B cell (primary cell): ENCODE measurements around the gene UBE2F. TPM values are rescaled to one million over a fixed set of nuclear protein-coding genes. Genes with fewer than 3 reads are reported as not detected.

ENCODE experiments used
- ATAC-seq: fragments of 200-7000 bp; cut with Tn5 transposase; one replicate; pipeline ENCODE4 v1.10.0; 2021; ENCODE audit warnings: low read depth, mild to moderate bottlenecking, moderate number of reproducible peaks, moderate library complexity
- CTCF ChIA-PET: fragments of 350-600 bp; sonication (Branson Sonifier 250); formaldehyde crosslinking; loops from one replicate; lab custom pipeline; 2021; ENCODE audit warnings: antibody characterized with exemption, inconsistent platforms; lab: Charles Lee
- POLR2A ChIA-PET: fragments of 350-600 bp; sonication (Branson Sonifier 250); formaldehyde crosslinking; loops from one replicate; lab custom pipeline; 2021; ENCODE audit warnings: antibody characterized with exemption; lab: Charles Lee
- DNase-seq: peaks from one replicate; pipeline ENCODE4 v3.0.0; 2013
- H2AFZ ChIP-seq: 2 replicates; pipeline ENCODE4 v1.6.1; 2012; ENCODE audit warnings: mild to moderate bottlenecking, low read depth, low read length; ENCODE audit not compliant: insufficient read depth, poor library complexity, severe bottlenecking
- H3K27ac ChIP-seq, 2 donors: 1 replicate in 1 of 2; 2 replicates in 1 of 2; pipeline ENCODE4 v1.5.1; 2012 to 2013; ENCODE audit warnings: low read length in 2 of 2, mild to moderate bottlenecking in 2 of 2, moderate library complexity in 1 of 2
- H3K27me3 ChIP-seq, 4 experiments: fragments of 200-600 bp in 1 of 4; sonication (generic) in 1 of 4; replicated peaks in 1 of 4; 1 replicate in 2 of 4; 2 replicates in 2 of 4; pipeline versions ENCODE4 v1.6.1 to v1.7.0; 2013 to 2016; ENCODE audit warnings: low read length in 3 of 4, mild to moderate bottlenecking in 2 of 4, mixed read lengths in 1 of 4, moderate library complexity in 1 of 4; ENCODE audit not compliant: insufficient read depth in 4 of 4, control insufficient read depth in 3 of 4; ENCODE audit errors: control extremely low read depth in 1 of 4
- H3K36me3 ChIP-seq, 2 experiments: replicated peaks in 1 of 2; 1 replicate in 1 of 2; 2 replicates in 1 of 2; pipeline versions ENCODE4 v1.6.1 to v1.7.1; 2013; ENCODE audit warnings: low read length in 1 of 2; ENCODE audit not compliant: insufficient read depth in 2 of 2, control insufficient read depth in 1 of 2; ENCODE audit errors: control extremely low read depth in 1 of 2, extremely low read depth in 1 of 2
- H3K4me1 ChIP-seq, 2 donors: fragments of 200-600 bp in 1 of 2; sonication (generic) in 1 of 2; 1 replicate in 1 of 2; 2 replicates in 1 of 2; pipeline versions ENCODE4 v1.5.1 to v1.6.1; 2013 to 2017; ENCODE audit warnings: low read length in 2 of 2; ENCODE audit not compliant: control insufficient read depth in 2 of 2, insufficient read depth in 2 of 2
- H3K4me2 ChIP-seq: replicated peaks from 2 replicates; pipeline ENCODE3; 2012; ENCODE audit warnings: mild to moderate bottlenecking, low read depth, low read length; ENCODE audit not compliant: poor library complexity, severe bottlenecking
- H3K4me3 ChIP-seq, 5 experiments: fragments of 200-600 bp in 1 of 5; sonication (generic) in 1 of 5; 1 replicate in 3 of 5; 2 replicates in 2 of 5; pipeline versions ENCODE4 v1.5.1 to v1.7.0; 2011 to 2016; ENCODE audit warnings: low read length in 4 of 5, mild to moderate bottlenecking in 4 of 5, low read depth in 2 of 5, control low read depth in 1 of 5, moderate library complexity in 1 of 5; ENCODE audit not compliant: insufficient read depth in 1 of 5; ENCODE audit errors: control extremely low read depth in 1 of 5, extremely low read depth in 1 of 5
- H3K79me2 ChIP-seq: fragments of 200-600 bp; sonication (generic); one replicate; pipeline ENCODE4 v1.6.0; 2016; ENCODE audit warnings: low read length; ENCODE audit not compliant: control insufficient read depth, insufficient read depth
- H3K9ac ChIP-seq: fragments of 200-600 bp; sonication (generic); 2 replicates; pipeline ENCODE4 v1.6.1; 2017; ENCODE audit warnings: mild to moderate bottlenecking, low read length, moderate library complexity
- H3K9me3 ChIP-seq, 3 donors: one replicate each; pipeline versions ENCODE4 v1.6.1 to v1.7.1; 2013; ENCODE audit warnings: low read length in 2 of 3; ENCODE audit not compliant: control insufficient read depth in 2 of 3, insufficient read depth in 1 of 3; ENCODE audit errors: control extremely low read depth in 1 of 3
- H4K20me1 ChIP-seq: 2 replicates; pipeline ENCODE4 v1.6.0; 2012; ENCODE audit warnings: mild to moderate bottlenecking, low read length; ENCODE audit not compliant: insufficient read depth, control insufficient read depth, poor library complexity, severe bottlenecking
- H3K27ac Mint-ChIP-seq: one replicate; pipeline ENCODE4 v1.8.0; 2021; ENCODE audit warnings: mixed read lengths
- H3K27me3 Mint-ChIP-seq: one replicate; pipeline ENCODE4 v1.8.0; 2021; ENCODE audit warnings: mixed read lengths
- H3K4me1 Mint-ChIP-seq: one replicate; pipeline ENCODE4 v1.8.0; 2021; ENCODE audit warnings: mixed read lengths
- H3K4me3 Mint-ChIP-seq: one replicate; pipeline ENCODE4 v1.8.0; 2021; ENCODE audit warnings: mixed read lengths
- H3K9me3 Mint-ChIP-seq: one replicate; pipeline ENCODE4 v1.8.0; 2022; ENCODE audit warnings: mixed read lengths; ENCODE audit not compliant: insufficient read depth
- EZH2 ChIP-seq: IDR thresholded peaks from 2 replicates; pipeline ENCODE4 v1.6.1; 2012; ENCODE audit warnings: borderline replicate concordance, low read depth, mild to moderate bottlenecking, moderate library complexity, low read length; ENCODE audit not compliant: insufficient read depth, poor library complexity, severe bottlenecking
- WGBS: methylation state at CpG from one replicate; pipeline ENCODE4 v1.1.5; 2013; ENCODE audit warnings: missing lambda C conversion rate; ENCODE audit not compliant: insufficient coverage; 5-methylcytosine and 5-hydroxymethylcytosine counted together
- intact Hi-C: fragments of 100-400 bp; cut with micrococcal nuclease; formaldehyde crosslinking; loops from one replicate; pipeline ENCODE4 v1.10.0; 2022
- polyA plus RNA-seq: library from polyadenylated mRNA; depleted of rRNA; stranded (reverse); fragments of >200 nt; gene quantifications from 2 replicates; pipeline ENCODE4 v1.2.3, GENCODE V29; 2012
- total RNA-seq, 2 donors: library from RNA; stranded (reverse); fragments of 120-200 nt in 1 of 2; gene quantifications; 1 replicate in 1 of 2; 2 replicates in 1 of 2; pipeline versions ENCODE4 v1.2.3 to v1.2.4, GENCODE V29; 2013 to 2022
- TF ChIP-seq, protein P1 (sequence below): fragments of 200-600 bp; IDR thresholded peaks from one replicate; pipeline ENCODE4 v1.8.0; 2022; ENCODE audit warnings: antibody characterized with exemption, mild to moderate bottlenecking

Gene UBE2F
- total and polyA plus RNA-seq, 2 donors (not counting 1 experiment from before 2014, with no cell fraction given): 22.5 to 57.6 TPM

DNA sequence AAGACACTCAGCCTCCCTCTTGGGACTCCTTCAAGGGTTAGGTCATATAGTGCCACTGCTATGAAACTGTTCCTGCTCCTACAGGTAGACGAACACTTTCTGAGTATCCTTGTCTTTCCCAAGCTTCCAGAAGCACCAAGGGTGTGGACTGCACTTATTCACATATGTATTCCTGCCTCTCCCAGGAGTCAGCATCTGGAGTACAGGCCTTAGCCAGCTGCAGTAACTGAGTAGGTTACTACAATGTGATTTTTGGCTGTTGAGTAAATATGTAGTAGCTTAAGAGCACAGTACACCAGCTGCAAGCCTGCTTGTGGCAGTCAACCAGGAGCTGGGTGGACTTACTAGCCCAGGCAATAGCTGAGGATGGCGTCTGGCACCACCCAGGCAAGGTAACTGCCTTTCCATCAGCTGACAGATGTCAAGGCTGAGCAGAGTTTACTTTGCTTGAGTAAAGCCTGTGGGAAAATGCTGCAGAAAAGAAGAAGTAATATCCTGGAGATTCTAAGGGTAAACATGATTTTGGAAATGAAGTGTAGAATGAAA is 80.0 kb downstream of the UBE2F start:
- Histone ChIP-seq H3K4me3 (no peak overlapping the region), H3K27ac (no peak overlapping the region), H3K79me2 (no peaks in the 10 kb centered on the region), H3K27me3 (no peaks in the 10 kb centered on the region), H3K9ac (no peak overlapping the region), H3K36me3 (peaks cover 8 to 13% of the 10 kb centered on the region in 2 experiments), H3K4me2 (no peak overlapping the region), H2AFZ (no peak overlapping the region), H3K4me1 (no peaks in the 10 kb centered on the region), H3K9me3 (peaks cover 0 to 15% (median 4%) of the 10 kb centered on the region in 3 donors), H4K20me1 (no peaks in the 10 kb centered on the region)
- intact Hi-C loops: no loop called here
- peaks cover 3% of the 10 kb centered on the region for H3K27me3 Mint-ChIP-seq
- ChIA-PET CTCF (no interaction called here), POLR2A (no interaction called here)
- TF ChIP-seq EZH2: no peak
- TF ChIP-seq, protein P1, sequence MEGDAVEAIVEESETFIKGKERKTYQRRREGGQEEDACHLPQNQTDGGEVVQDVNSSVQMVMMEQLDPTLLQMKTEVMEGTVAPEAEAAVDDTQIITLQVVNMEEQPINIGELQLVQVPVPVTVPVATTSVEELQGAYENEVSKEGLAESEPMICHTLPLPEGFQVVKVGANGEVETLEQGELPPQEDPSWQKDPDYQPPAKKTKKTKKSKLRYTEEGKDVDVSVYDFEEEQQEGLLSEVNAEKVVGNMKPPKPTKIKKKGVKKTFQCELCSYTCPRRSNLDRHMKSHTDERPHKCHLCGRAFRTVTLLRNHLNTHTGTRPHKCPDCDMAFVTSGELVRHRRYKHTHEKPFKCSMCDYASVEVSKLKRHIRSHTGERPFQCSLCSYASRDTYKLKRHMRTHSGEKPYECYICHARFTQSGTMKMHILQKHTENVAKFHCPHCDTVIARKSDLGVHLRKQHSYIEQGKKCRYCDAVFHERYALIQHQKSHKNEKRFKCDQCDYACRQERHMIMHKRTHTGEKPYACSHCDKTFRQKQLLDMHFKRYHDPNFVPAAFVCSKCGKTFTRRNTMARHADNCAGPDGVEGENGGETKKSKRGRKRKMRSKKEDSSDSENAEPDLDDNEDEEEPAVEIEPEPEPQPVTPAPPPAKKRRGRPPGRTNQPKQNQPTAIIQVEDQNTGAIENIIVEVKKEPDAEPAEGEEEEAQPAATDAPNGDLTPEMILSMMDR: no peak
- DNase-seq: no peak
- H3K4me3 Mint-ChIP-seq: no peak overlapping the region
- H3K9me3 Mint-ChIP-seq: peaks cover 4% of the 10 kb centered on the region
- no peak for ATAC-seq
- no peak overlapping the region for H3K27ac Mint-ChIP-seq
- no peaks in the 10 kb centered on the region for H3K4me1 Mint-ChIP-seq
- WGBS: 94% methylated on average over 2 of the region's 2 CpGs

DNA sequence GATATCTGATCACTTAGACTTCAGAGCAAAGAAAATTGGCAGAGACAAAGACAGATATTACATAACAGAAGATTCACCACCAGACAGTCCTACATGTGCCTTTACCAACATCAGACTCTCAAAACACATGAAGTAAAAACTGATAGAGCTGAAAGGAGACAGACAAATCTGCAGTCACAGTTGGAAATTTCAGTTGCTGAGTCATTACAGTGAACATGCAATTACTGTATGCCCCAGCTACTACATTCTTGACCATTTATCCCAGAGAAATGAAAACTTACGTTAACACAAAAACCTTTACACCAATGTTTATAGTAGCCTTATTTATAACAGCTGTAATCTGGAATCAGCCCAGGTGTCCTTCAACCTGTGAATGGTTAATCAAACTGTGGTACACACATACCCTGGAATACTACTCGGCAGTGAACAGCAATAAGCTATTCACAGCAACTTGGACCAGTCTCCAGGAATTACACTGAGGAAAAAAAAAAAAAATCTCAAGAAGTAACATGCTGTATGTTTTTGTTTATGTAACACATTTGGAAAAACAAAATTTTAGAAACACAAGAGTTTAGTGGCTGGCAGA is 86.5 kb downstream of the UBE2F start:
- DNase-seq (no peak), ATAC-seq (no peak)
- no peak overlapping the region for H3K27ac ChIP-seq
- Mint-ChIP-seq H3K9me3 (peaks cover 3% of the 10 kb centered on the region), H3K4me3 (no peak overlapping the region), H3K4me1 (no peaks in the 10 kb centered on the region), H3K27me3 (peaks cover 20% of the 10 kb centered on the region), H3K27ac (no peak overlapping the region)
- H2AFZ ChIP-seq: no peak overlapping the region
- peaks cover 0 to 8% (median under 1%) of the 10 kb centered on the region in 3 donors for H3K9me3 ChIP-seq
- no peak overlapping the region for H3K4me2 ChIP-seq
- TF ChIP-seq, protein P1: no peak
- no peaks in the 10 kb centered on the region for H3K79me2 ChIP-seq
- H4K20me1 ChIP-seq: no peaks in the 10 kb centered on the region
- intact Hi-C loops: no loop called here
- no peak overlapping the region for H3K9ac ChIP-seq
- peaks cover 0 to 3% (median 0%) of the 10 kb centered on the region in 4 experiments for H3K27me3 ChIP-seq
- 100% methylated on average over 1 of the region's 2 CpGs for WGBS
- H3K4me3 ChIP-seq: no peak overlapping the region
- CTCF ChIA-PET: no interaction called here
- POLR2A ChIA-PET: no interaction called here
- H3K4me1 ChIP-seq: no peaks in the 10 kb centered on the region
- H3K36me3 ChIP-seq: no peaks in the 10 kb centered on the region
